ENCODE results near the gene SMIM17. TPM values are rescaled to one million over a fixed set of nuclear protein-coding genes. Genes with fewer than 3 reads are reported as not detected.

SMIM17 gene
- total RNA-seq, 4 donors from 2014 or later = 0.70 to 1.2 (median 0.88) TPM; not detected in 1

DNA sequence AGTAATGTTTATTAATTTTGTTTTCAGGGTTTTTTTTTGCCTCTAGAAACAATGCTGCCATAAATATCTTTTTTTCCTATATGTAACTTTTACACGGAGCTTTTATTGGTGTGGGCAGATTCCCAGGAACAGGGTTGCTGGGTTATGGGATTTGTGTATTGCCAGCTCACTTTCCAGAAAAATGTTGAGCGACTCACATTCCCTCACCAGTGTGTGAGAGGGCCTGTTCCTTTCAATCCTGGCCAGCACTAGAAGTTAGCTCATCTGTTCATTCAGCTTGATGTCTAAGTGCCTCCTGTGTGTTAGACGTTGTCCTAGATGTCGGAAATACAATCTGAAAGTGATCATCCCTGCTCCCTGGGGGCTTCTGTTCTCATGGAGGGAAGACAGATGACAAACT lies 45.3 kb upstream of the SMIM17 start:
- no peaks in the 10 kb centered on the region for H3K4me1 ChIP-seq
- peaks cover 0 to 11% of the 10 kb centered on the region in 2 donors for H3K9me3 ChIP-seq
- H3K4me3 ChIP-seq = no peak overlapping the region
- no peak overlapping the region for H3K27ac ChIP-seq
- DNase-seq = no peak
- intact Hi-C loops (cut with DNase I; ENCODE audit: low total_unique reads) = no loop called here
- H3K36me3 ChIP-seq = no peaks in the 10 kb centered on the region
- no peaks in the 10 kb centered on the region for H3K27me3 ChIP-seq
- no peak for TF ChIP-seq POLR2A (IDR thresholded peaks at IDR 0.05)
- TF ChIP-seq CTCF (IDR thresholded peaks at IDR 0.05) = no peak

DNA sequence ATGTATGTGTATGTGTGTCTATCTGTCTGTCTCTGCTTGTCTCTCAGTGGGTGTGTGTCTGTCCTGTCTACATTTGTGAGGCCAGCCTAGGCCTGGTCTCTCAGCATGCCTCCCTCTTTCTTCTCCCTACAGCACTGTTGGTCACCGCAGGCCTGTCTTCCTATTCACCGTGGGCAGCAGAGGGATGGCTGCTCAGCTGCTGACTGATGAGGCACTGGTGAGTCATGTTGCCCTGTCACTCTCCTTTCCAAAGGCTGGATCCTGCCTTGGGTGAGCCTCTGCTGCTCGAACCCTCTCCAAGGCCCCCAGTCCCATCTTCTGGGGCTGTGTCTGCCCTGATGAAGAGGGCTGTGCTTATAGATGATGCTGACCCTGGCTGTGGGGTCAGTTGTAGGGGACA lies 41.6 kb upstream of the SMIM17 start:
- peaks cover 0 to 30% of the 10 kb centered on the region in 2 donors for H3K9me3 ChIP-seq
- TF ChIP-seq POLR2A (IDR thresholded peaks at IDR 0.05) (no peak), CTCF (IDR thresholded peaks at IDR 0.05) (no peak)

GRCh38 chr19:56603829-56604228 lies 39.1 kb upstream of the SMIM17 start:
- Histone ChIP-seq H3K4me3 (no peak overlapping the region), H3K27ac (no peak overlapping the region), H3K36me3 (no peaks in the 10 kb centered on the region), H3K27me3 (no peaks in the 10 kb centered on the region), H3K9me3 (peaks cover 0 to 36% of the 10 kb centered on the region in 2 donors), H3K4me1 (no peaks in the 10 kb centered on the region)
- TF ChIP-seq POLR2A (IDR thresholded peaks at IDR 0.05) (no peak), CTCF (IDR thresholded peaks at IDR 0.05) (no peak)
- no peak for DNase-seq
- intact Hi-C loops (cut with DNase I; ENCODE audit: low total_unique reads) = no loop called here

More for the DNA sequence above, 41.6 kb upstream of the SMIM17 start:
- Histone ChIP-seq H3K4me3 (no peak overlapping the region), H3K27me3 (no peaks in the 10 kb centered on the region), H3K27ac (no peak overlapping the region), H3K36me3 (no peaks in the 10 kb centered on the region), H3K4me1 (no peaks in the 10 kb centered on the region)
- intact Hi-C loops (cut with DNase I; ENCODE audit: low total_unique reads) = no loop called here
- DNase-seq = no peak

- Histone ChIP-seq H3K4me1 (no peaks in the 10 kb centered on the region), H3K9me3 (peaks cover 0 to 46% of the 10 kb centered on the region in 2 donors), H3K27ac (no peak overlapping the region), H3K4me3 (no peak overlapping the region), H3K36me3 (no peaks in the 10 kb centered on the region), H3K27me3 (no peaks in the 10 kb centered on the region)
- intact Hi-C loops (cut with DNase I; ENCODE audit: low total_unique reads) = no loop called here
- TF ChIP-seq POLR2A (IDR thresholded peaks at IDR 0.05) = no peak
- no peak for TF ChIP-seq CTCF (IDR thresholded peaks at IDR 0.05)
- no peak for DNase-seq
These were observed 34.5 kb upstream of the SMIM17 start for GRCh38 chr19:56608274-56608964.

DNA sequence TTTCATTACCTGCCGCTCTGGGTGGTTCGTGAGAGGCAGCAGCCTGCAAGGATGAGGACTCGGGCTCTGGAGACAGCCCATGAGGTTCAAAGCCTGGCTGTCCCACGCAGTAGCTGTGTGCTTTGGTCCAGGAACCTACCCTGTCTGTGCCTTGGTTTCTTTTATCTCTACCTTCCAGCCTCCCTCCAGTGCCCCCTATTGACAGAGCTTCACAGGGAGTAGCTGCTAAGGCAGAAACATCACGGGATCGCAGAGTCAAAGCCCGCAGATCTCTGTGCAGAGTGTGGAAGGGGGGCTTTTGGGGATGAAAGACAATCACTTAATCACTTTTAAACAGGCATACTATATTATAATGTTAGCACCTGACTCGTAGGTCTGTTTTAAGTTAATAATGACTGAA lies 31.7 kb upstream of the SMIM17 start:
- Histone ChIP-seq H3K4me1 (no peaks in the 10 kb centered on the region), H3K9me3 (peaks cover 0 to 40% of the 10 kb centered on the region in 2 donors), H3K27me3 (no peaks in the 10 kb centered on the region), H3K36me3 (no peaks in the 10 kb centered on the region), H3K27ac (no peak overlapping the region), H3K4me3 (no peak overlapping the region)
- TF ChIP-seq POLR2A (IDR thresholded peaks at IDR 0.05) (no peak), CTCF (IDR thresholded peaks at IDR 0.05) (no peak)
- intact Hi-C loops (cut with DNase I; ENCODE audit: low total_unique reads) = no loop called here
- no peak for DNase-seq

All from uterus (tissue), 4 donors.